ENCODE data around the gene E2F4.

E2F4 gene

DNA sequence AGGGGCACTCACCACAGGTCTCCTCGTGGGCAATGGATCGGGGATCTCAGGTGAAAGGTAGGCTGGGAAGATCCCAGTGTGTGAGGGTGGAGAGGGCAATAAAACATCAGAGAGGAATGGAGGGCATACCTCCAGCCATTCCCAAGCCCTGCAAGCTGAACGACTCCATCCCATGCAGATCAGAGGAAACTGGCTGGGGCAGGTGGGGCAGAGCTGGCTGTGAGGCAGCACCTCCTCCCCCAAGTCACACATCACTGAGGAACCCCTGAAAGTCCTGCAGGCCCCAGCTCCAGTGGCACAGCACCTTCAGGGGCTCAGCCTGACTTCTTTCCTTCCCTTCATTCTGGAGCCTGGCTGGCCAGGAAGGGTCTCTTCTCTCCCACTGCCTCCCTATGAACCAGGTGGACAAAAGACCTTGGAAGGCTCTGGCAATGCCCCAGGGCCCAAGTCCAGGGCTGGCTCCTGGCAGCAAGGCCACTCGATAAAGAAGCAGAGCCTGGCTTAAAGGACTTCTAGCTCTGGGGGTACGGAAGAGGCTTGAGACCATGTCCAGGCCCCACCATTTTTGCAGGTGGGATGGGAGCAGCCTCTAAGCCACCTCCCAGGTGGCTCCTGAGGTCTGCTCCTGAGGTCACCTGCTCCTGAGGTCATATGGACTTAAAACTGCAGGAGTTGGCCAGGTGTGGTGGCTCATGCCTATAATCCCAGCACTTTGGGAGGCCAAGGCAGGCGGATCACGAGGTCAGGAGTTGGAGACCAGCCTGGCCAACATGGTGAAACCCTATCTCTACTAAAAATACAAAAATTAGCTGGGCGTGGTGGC, 21.5 kb downstream of the E2F4 start:
- Mint-ChIP-seq H3K4me1 (ENCODE audit: low read depth) (peaks cover 16% of the 10 kb centered on the region), H3K4me3 (no peak overlapping the region), H3K36me3 (ENCODE audit: low read depth) (no peaks in the 10 kb centered on the region), H3K9me3 (no peaks in the 10 kb centered on the region), H3K27me3 (ENCODE audit: low read depth) (no peaks in the 10 kb centered on the region), H3K27ac (no peak overlapping the region)

DNA sequence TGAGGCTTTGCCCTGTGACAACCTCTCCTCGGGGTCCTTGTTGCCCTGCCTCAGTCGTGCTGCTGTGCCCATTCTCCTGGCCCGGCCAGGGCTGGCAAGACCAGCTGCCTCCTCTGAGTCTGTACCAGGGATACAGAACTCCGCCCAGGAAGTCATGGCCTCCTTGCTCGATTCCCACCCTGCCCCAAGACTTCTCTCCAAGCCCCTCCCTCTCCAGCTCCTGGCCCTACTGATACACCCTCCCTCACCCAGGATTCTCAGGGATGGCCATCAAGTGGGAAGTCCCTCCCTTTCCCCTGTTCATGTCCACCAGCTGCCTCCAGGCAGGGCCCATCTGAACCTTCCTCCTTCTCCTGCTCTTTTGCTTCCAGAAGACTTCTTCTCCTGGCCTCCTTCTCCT, 23.8 kb downstream of the E2F4 start:
- Mint-ChIP-seq H3K9me3 (no peaks in the 10 kb centered on the region), H3K4me3 (no peak overlapping the region), H3K4me1 (ENCODE audit: low read depth) (peaks cover 16% of the 10 kb centered on the region), H3K36me3 (ENCODE audit: low read depth) (no peaks in the 10 kb centered on the region), H3K27ac (peak overlapping the region; percentile 26), H3K27me3 (ENCODE audit: low read depth) (no peaks in the 10 kb centered on the region)

DNA sequence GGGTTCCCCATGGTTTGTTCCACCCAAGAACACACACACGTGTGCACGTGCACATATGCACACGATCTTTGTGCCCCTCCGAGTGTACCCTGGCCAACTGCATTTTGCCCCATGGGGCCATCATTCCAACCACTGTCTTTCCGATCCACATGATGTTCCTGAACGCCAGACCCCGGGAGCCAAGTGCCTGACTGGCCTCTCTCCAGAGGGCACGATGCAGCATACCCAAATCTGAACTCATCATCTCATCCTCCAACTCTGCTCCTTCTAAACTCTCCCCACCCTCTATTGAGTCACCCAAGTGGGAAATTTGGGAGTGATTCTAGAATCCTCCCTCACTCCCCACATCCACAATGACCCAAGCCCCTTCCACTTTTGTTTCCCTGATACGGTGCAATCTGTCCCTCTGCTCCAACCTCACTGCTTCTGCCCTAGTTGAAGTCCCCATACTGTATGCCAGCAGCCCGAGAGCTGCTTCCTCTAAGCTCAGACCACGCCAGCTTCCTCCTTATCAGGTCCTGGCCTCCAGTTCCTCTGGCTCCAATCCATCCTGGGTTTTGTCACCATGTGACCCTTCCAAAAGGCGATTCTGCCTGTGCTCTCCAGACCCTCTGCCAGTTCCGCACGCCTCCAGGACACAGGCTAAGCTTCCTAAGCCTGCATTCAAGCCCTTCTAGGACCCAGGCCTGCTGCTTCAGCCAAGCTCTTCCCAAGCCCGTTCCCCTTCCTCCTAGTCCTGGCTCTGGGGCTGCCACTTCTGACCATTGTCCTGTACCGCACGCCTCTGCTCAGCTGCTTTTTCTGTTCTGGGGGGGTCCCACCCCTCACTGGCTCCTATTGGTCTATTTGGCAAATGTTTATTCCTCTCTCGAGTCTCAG, 24.9 kb downstream of the E2F4 start:
- H3K27me3 Mint-ChIP-seq (ENCODE audit: low read depth) = no peaks in the 10 kb centered on the region
- H3K4me3 Mint-ChIP-seq = no peak overlapping the region
- H3K36me3 Mint-ChIP-seq (ENCODE audit: low read depth) = no peaks in the 10 kb centered on the region
- no peak overlapping the region for H3K27ac Mint-ChIP-seq
- peaks cover 16% of the 10 kb centered on the region for H3K4me1 Mint-ChIP-seq (ENCODE audit: low read depth)
- no peaks in the 10 kb centered on the region for H3K9me3 Mint-ChIP-seq

GRCh38 chr16:67223992-67224391, 32.0 kb downstream of the E2F4 start:
- H3K27ac Mint-ChIP-seq = peak overlapping the region; percentile 2
- peaks cover 44% of the 10 kb centered on the region for H3K4me1 Mint-ChIP-seq (ENCODE audit: low read depth)
- no peaks in the 10 kb centered on the region for H3K9me3 Mint-ChIP-seq
- no peak overlapping the region for H3K4me3 Mint-ChIP-seq
- peaks cover 10% of the 10 kb centered on the region for H3K36me3 Mint-ChIP-seq (ENCODE audit: low read depth)
- H3K27me3 Mint-ChIP-seq (ENCODE audit: low read depth) = no peaks in the 10 kb centered on the region

DNA sequence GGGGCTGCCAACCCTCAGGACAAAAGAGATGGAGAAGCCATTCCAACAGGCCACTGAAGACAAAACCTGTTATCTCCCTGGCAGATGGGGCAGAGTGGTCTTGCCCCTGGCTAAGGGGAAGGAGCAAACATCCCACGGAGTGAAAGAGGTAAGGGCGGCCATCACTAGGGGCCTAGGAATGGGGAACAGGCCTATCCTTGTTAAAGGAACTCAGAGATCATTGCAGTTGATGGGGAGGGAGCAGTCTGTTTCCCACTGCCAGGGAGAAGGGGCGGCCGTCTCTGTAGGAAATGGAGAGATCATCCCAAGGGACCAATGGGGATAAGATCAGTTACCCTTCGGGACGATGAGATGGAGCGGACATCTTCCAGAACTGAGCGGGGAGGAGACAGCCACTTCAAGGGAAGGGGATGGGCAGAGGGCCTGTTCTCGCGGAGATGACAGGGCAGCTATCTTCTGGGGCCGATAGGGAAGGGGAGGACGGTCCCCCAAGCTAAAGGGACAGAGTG, 34.4 kb downstream of the E2F4 start:
- no peaks in the 10 kb centered on the region for H3K9me3 Mint-ChIP-seq
- H3K27me3 Mint-ChIP-seq (ENCODE audit: low read depth) = no peaks in the 10 kb centered on the region
- H3K27ac Mint-ChIP-seq = peak overlapping the region; percentile 91
- H3K4me3 Mint-ChIP-seq = peak overlapping the region; percentile 96
- peaks cover 44% of the 10 kb centered on the region for H3K4me1 Mint-ChIP-seq (ENCODE audit: low read depth)
- H3K36me3 Mint-ChIP-seq (ENCODE audit: low read depth) = peaks cover 26% of the 10 kb centered on the region

GRCh38 chr16:67226804-67227566, 35.0 kb downstream of the E2F4 start, which contains the start of gene TMEM208:
Gene TMEM208 (plus strand): TSS chr16:67227130. CDS start chr16:67227219, 89 bp downstream.
- peak within 1 kb of the TSS; percentile 96 for H3K4me3 Mint-ChIP-seq
- H3K27me3 Mint-ChIP-seq (ENCODE audit: low read depth) = no peaks in the 10 kb centered on the region
- peaks cover 26% of the 10 kb centered on the region for H3K36me3 Mint-ChIP-seq (ENCODE audit: low read depth)
- no peaks in the 10 kb centered on the region for H3K9me3 Mint-ChIP-seq
- H3K4me1 Mint-ChIP-seq (ENCODE audit: low read depth) = peaks cover 44% of the 10 kb centered on the region
- H3K27ac Mint-ChIP-seq = peak within 1 kb of the TSS; percentile 91

GRCh38 chr16:67227567-67227921, 35.6 kb downstream of the E2F4 start:
- H3K4me1 Mint-ChIP-seq (ENCODE audit: low read depth) = peaks cover 44% of the 10 kb centered on the region
- peak overlapping the region; percentile 91 for H3K27ac Mint-ChIP-seq
- H3K36me3 Mint-ChIP-seq (ENCODE audit: low read depth) = peaks cover 26% of the 10 kb centered on the region

DNA sequence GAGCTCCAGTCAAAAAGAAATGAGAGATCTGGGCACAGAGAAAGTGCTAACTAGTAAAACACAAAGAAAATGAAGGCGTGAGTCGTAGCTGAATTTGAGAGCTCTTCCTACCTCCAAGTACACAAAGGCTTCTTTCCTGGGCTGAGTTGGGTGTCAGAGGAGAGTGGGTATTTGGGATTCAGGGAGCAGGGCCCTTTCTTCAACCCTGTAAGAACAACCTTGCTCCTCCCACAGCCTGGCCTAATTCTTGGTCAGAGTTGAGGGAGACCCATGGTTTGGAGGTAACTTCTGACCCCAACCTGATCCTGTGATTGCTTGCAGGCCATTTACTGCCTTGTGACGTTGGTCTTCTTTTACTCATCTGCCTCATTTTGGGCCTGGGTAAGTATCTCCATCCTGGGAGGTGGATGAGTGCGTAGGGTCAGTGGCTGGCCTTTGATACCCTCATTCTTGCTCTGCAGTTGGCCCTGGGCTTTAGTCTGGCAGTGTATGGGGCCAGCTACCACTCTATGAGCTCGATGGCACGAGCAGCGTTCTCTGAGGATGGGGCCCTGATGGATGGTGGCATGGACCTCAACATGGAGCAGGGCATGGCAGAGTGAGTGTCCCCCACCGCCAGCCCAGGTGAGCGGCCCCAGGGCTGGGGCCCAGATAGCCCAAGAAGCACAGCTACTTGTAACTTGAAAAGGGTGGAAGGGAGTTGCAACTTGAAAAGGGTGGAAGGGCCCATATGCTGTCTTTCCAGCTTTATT, 36.3 kb downstream of the E2F4 start:
- Mint-ChIP-seq H3K36me3 (ENCODE audit: low read depth) (peaks cover 28% of the 10 kb centered on the region), H3K4me1 (ENCODE audit: low read depth) (peaks cover 40% of the 10 kb centered on the region), H3K9me3 (no peaks in the 10 kb centered on the region), H3K4me3 (peak overlapping the region; percentile 96), H3K27me3 (ENCODE audit: low read depth) (no peaks in the 10 kb centered on the region), H3K27ac (peak overlapping the region; percentile 91)

More at GRCh38 chr16:67227567-67227921, 35.6 kb downstream of the E2F4 start:
- Mint-ChIP-seq H3K9me3 (no peaks in the 10 kb centered on the region), H3K4me3 (peak overlapping the region; percentile 96), H3K27me3 (ENCODE audit: low read depth) (no peaks in the 10 kb centered on the region)

DNA sequence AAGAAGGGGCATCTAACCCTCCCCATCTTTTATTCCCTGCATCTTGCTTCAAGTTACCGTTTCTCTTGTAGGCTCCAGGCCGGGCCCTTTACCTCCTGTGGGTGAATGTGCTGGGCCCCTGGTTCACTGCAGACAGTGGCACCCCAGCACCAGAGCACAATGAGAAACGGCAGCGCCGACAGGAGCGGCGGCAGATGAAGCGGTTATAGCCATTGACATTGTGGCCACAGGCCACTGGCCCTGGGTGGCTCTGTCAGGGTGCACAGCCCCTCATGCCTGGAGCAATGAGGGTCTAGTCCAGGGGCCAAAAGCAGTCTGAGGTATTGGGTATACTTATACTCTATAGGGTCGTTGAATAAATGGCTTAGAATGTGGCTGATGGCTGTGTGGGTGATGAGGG, 37.0 kb downstream of the E2F4 start:
- Mint-ChIP-seq H3K9me3 (no peaks in the 10 kb centered on the region), H3K36me3 (ENCODE audit: low read depth) (peaks cover 31% of the 10 kb centered on the region), H3K27ac (peak overlapping the region; percentile 43), H3K4me1 (ENCODE audit: low read depth) (peaks cover 35% of the 10 kb centered on the region), H3K4me3 (peak overlapping the region; percentile 49), H3K27me3 (ENCODE audit: low read depth) (no peaks in the 10 kb centered on the region)

- peaks cover 31% of the 10 kb centered on the region for H3K36me3 Mint-ChIP-seq (ENCODE audit: low read depth)
- no peaks in the 10 kb centered on the region for H3K27me3 Mint-ChIP-seq (ENCODE audit: low read depth)
- H3K4me3 Mint-ChIP-seq = no peak overlapping the region
- no peaks in the 10 kb centered on the region for H3K9me3 Mint-ChIP-seq
- H3K27ac Mint-ChIP-seq = no peak overlapping the region
- H3K4me1 Mint-ChIP-seq (ENCODE audit: low read depth) = peaks cover 23% of the 10 kb centered on the region
Observed at GRCh38 chr16:67229906-67230808, 38.2 kb downstream of the E2F4 start.

DNA sequence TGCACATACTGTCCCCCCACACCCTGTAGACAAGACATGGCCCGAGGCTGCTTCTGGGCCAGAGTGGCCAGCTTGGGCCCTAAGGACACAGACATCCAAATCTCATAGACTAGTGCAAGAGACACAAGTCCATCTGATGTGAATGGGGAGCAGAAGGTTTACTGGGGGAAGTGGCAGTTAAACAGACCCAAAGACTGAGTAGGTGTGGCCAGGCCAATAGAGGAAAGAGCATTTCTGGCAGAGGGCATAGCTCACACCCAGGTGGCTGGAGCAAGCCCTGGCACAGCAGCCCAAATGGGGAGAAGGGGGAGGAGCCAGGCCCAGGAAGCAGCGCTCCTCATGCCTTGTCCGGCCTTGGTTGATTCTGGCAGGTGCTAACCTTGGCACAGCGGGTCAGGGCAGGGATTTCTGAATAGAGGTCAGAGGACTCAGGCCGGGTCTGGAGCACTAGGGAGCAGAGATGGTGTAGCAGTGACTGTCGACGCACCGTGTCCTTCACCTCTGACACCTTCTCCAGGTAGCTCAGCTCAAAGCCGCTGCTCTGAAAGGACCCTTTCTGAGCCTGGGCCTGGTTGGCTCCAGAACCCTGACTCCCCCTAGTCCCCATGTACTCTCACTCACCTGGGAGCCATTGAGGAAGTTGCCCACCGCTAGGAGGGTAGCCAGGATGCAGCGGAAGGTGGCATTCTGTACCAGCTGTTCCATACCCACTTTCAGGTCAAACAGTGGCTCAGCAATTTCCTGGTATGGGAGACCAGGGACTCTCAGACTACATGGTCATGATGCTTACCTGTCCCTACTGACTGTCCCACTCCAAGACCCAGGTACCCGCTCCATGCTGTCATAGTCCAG, 39.1 kb downstream of the E2F4 start:
- Mint-ChIP-seq H3K36me3 (ENCODE audit: low read depth) (peaks cover 31% of the 10 kb centered on the region), H3K27me3 (ENCODE audit: low read depth) (no peaks in the 10 kb centered on the region), H3K9me3 (no peaks in the 10 kb centered on the region), H3K4me3 (no peak overlapping the region), H3K27ac (no peak overlapping the region), H3K4me1 (ENCODE audit: low read depth) (peaks cover 15% of the 10 kb centered on the region)

GRCh38 chr16:67233596-67233995, 41.6 kb downstream of the E2F4 start:
- no peak overlapping the region for H3K4me3 Mint-ChIP-seq
- peaks cover 39% of the 10 kb centered on the region for H3K36me3 Mint-ChIP-seq (ENCODE audit: low read depth)
- H3K27me3 Mint-ChIP-seq (ENCODE audit: low read depth) = no peaks in the 10 kb centered on the region
- H3K27ac Mint-ChIP-seq = no peak overlapping the region
- H3K9me3 Mint-ChIP-seq = no peaks in the 10 kb centered on the region
- peaks cover 14% of the 10 kb centered on the region for H3K4me1 Mint-ChIP-seq (ENCODE audit: low read depth)
